Measurements from ENCODE around the gene ERC2.

The ERC2 gene

DNA sequence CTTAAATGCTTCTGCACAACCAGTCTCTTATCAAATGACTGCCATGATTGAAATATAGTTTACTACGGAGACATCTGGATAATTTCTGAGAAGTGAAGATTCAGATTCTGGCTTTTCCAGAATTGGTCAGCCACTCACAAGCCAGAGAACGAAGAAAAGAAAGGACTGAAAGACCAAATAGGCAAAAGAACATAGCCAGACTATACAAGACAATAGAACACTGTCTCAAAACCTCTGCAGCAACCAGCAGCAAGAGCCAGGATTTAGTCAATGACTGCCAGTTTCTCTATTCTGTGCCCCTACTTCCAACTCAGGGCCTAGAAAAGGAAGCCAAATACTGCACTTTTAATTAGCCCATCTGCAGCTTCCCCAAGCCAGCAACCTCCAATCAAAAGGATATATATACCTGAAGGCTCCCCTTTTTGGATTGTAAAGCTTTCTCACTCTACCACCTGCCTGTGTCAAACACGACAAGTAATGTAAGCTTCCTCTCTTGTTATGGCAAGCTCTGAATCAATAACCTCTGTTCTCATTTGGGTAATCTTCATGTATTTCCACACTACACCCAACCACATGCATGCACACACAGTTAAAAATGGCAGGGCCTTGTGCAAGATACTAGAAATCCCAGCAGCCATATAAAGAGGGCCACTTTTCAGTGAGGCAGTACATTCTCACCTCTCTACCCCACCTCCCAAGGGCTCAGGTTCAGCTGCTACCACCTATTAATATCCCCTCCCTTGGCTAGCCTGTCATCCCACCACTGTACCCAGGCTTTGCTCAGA is 97.1 kb downstream of the ERC2 start:
- no peak overlapping the region for H3K27ac ChIP-seq
- no peak for TF ChIP-seq ZFX (IDR thresholded peaks at IDR 0.05; ENCODE audit: borderline replicate concordance)
- TF ChIP-seq, protein P1, sequence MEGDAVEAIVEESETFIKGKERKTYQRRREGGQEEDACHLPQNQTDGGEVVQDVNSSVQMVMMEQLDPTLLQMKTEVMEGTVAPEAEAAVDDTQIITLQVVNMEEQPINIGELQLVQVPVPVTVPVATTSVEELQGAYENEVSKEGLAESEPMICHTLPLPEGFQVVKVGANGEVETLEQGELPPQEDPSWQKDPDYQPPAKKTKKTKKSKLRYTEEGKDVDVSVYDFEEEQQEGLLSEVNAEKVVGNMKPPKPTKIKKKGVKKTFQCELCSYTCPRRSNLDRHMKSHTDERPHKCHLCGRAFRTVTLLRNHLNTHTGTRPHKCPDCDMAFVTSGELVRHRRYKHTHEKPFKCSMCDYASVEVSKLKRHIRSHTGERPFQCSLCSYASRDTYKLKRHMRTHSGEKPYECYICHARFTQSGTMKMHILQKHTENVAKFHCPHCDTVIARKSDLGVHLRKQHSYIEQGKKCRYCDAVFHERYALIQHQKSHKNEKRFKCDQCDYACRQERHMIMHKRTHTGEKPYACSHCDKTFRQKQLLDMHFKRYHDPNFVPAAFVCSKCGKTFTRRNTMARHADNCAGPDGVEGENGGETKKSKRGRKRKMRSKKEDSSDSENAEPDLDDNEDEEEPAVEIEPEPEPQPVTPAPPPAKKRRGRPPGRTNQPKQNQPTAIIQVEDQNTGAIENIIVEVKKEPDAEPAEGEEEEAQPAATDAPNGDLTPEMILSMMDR (IDR thresholded peaks at IDR 0.05): no peak

DNA sequence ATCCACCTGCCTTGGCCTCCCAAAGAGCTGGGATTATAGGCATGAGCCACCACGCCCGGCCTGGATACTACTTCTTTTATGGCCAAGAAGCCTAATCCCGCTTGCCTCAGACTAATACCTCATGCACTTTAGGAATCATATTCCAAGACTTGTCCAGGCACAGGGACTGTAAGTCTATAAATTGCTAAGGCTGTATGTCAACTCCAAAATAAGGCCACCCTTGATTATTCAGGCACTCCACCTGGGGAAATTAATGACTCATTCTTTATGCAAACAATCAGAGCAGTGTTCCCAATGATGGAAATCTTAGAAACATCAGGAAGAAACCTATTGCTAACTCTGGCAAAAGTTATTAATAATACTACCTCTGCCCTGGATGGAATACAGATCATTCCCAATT is 98.4 kb downstream of the ERC2 start:
- H3K27ac ChIP-seq: no peak overlapping the region
- no peak for TF ChIP-seq ZFX (IDR thresholded peaks at IDR 0.05; ENCODE audit: borderline replicate concordance)
- TF ChIP-seq, protein P1 (IDR thresholded peaks at IDR 0.05): no peak

DNA sequence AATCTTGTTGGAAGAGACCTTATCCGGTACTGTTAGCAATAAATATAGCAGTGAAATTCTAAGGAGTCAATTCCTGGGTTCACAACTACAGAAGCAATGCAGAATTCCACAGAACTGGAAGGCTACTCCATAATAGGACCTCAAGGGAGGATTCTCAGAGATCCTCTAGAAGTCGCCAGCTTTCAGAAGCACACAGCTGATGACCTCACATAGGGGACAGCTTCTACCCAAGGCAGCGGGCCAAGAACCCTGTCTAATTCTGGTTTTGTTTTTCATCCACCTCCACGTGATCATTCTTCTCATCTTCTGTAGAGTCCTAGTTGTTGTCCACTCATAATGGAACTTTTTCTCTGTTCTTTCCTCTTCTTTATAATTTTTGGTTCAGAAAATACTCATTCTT is 99.4 kb downstream of the ERC2 start:
- no peak for TF ChIP-seq ZFX (IDR thresholded peaks at IDR 0.05; ENCODE audit: borderline replicate concordance)
- TF ChIP-seq, protein P1 (IDR thresholded peaks at IDR 0.05): no peak
- no peak overlapping the region for H3K27ac ChIP-seq

DNA sequence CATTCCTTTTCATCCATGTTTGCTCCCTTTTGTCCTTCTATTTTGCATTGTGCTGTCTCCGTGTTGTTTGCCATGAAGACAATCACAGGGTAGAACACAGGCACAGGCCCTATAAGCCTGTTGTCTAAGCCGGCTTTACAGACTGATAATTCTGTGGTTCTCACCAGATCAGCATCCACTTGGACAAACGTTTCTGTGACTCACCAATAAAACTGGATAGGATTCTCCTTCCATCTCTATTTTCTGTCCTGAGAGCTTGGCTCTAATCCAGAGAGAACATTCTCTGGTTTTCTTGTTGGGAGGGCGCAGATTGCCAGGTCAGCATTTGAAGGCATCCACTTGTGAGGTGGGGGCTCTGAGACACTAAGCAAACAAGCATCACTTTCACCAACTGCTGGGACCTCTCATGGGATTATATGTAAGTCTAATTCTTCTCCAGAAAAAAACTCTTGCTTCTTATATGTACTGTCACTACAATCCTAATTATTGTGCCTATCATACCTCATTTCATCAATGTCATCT is 101.6 kb downstream of the ERC2 start:
- TF ChIP-seq ZFX (IDR thresholded peaks at IDR 0.05; ENCODE audit: borderline replicate concordance): no peak
- TF ChIP-seq, protein P1 (IDR thresholded peaks at IDR 0.05): no peak

DNA sequence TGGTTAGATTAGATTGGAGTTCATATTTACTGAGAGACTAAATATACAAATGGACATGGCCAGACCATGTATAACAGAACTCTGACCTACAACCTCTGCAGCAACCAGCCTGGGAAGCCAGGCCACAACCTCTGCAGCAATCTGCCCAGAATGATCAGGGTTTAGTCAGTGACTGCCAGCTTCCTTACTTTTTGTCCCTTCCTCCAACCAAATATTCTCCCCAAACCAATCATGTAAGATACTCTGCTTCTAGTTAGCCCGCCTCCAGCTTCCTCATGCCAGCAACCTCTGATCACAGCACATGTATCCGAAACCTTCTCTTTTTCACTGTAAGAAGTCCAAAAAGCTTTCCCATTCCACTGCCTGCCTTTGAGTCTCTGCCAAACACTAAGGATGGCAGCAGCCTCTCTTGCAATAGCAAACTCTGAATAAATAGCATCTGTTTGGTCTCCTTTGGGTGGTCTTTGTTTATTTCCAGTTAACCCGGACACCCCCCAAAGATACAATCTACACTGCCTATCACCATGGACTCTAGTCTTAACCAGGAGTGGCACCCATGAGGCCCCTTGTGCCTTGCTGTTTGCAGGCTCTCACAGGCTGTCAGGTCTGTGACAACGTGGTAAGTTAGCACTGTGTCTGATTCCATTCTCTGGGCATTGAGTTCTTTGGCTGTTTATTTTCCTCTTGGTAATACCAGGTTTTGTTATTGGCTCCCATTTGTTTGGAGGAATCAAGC is 102.2 kb downstream of the ERC2 start:
- TF ChIP-seq, protein P1 (IDR thresholded peaks at IDR 0.05): no peak
- TF ChIP-seq ZFX (IDR thresholded peaks at IDR 0.05; ENCODE audit: borderline replicate concordance): no peak
- no peak overlapping the region for H3K27ac ChIP-seq

More for the DNA sequence above, 101.6 kb downstream of the ERC2 start:
- no peak overlapping the region for H3K27ac ChIP-seq

DNA sequence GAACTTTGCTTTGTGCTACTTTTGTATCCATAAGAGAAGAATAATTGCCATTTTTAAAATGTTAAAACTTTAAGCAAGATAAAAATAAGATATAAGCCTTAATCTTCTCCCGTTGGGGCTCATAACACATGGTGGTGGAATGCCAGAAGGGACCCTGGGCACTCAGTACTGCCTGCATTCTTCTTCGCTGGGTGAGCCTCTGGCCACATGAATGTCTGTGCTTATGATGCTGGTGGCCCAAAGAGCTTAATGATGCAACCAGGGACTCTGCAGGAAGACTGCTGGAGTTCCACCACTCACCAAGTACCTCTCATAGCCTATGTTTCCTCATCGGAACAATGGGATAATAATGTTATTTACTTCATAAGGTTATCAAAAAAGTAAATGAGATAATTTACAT is 103.6 kb downstream of the ERC2 start:
- H3K27ac ChIP-seq: no peak overlapping the region
- TF ChIP-seq ZFX (IDR thresholded peaks at IDR 0.05; ENCODE audit: borderline replicate concordance): no peak
- TF ChIP-seq, protein P1 (IDR thresholded peaks at IDR 0.05): no peak

DNA sequence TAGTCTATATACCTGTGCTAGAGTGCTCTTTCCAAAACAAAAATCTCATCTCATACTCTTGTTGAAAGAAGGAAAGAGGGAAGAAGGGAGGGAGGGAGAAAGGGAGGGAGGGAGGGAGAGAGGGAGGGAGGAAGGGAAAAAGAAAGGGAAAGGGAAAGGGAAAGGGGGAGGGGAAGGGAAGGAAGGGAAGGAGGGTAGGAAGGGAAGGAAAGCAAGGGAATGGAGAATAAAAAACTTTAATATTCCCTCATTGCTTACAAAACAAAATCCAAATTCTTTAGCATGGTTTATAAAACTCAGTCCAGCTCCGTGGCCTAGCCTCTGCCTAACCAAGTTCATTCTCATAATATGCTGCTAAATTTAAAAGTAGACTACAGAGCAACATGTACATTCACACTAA is 104.5 kb downstream of the ERC2 start:
- H3K27ac ChIP-seq: no peak overlapping the region
- no peak for TF ChIP-seq ZFX (IDR thresholded peaks at IDR 0.05; ENCODE audit: borderline replicate concordance)
- TF ChIP-seq, protein P1 (IDR thresholded peaks at IDR 0.05): no peak

Measured in 22Rv1 (cell line).